Endothelial cell of umbilical vein (primary cell): ENCODE results near the gene APBB2. TPM values are rescaled to one million over a fixed set of nuclear protein-coding genes. Genes with fewer than 3 reads are reported as not detected.
A peak's percentile ranks its signal among the peaks of the same experiment; 100 is the strongest.

ENCODE experiments used
- BruUV-seq: library from RNA; stranded (reverse); fragments of 400-500 nt; replicated peaks from 2 replicates; lab custom pipeline; 2021; lab: Mats Ljungman, UMichigan
- CTCF ChIA-PET: fragments of 300-600, 350-600 bp; sonication (Branson Sonifier 250); formaldehyde crosslinking; loops from one replicate; lab custom pipeline; 2021; ENCODE audit warnings: antibody characterized with exemption, inconsistent platforms; lab: Charles Lee
- POLR2A ChIA-PET: fragments of 300-600, 350-600 bp; sonication (Branson Sonifier 250); formaldehyde crosslinking; loops from one replicate; lab custom pipeline; 2021; ENCODE audit warnings: antibody characterized with exemption, inconsistent platforms; lab: Charles Lee
- DNase-seq: peaks from one replicate; pipeline ENCODE4 v3.0.0-alpha.2; 2011; ENCODE audit warnings: low read depth, low spot score
- FAIRE-seq: peaks from 2 replicates; lab custom pipeline; 2011; peaks lifted over from hg19 to GRCh38; lab: Jason Lieb, UNC
- H2AFZ ChIP-seq: 2 replicates; pipeline ENCODE4 v1.6.0; 2012; ENCODE audit warnings: low read depth, low read length, control low read depth, inconsistent platforms
- H3K27ac ChIP-seq: 2 replicates; pipeline ENCODE4 v1.5.1; 2011; ENCODE audit warnings: low read depth, mild to moderate bottlenecking, control low read depth, low read length, moderate library complexity; ENCODE audit not compliant: insufficient read depth
- H3K27me3 ChIP-seq, 2 experiments: 2 replicates each; pipeline versions ENCODE4 v1.6.0 to v1.6.1; 2011; ENCODE audit warnings: low read length in 2 of 2, mixed read lengths in 1 of 2; ENCODE audit not compliant: control insufficient read depth in 2 of 2, insufficient read depth in 2 of 2
- H3K36me3 ChIP-seq, 2 experiments: 2 replicates in 1 of 2; 3 replicates in 1 of 2; pipeline ENCODE4 v1.5.1; 2011; ENCODE audit warnings: low read length in 2 of 2, mild to moderate bottlenecking in 1 of 2, moderate library complexity in 1 of 2; ENCODE audit not compliant: control insufficient read depth in 2 of 2, insufficient read depth in 2 of 2; ENCODE audit errors: extremely low read depth in 1 of 2
- H3K4me1 ChIP-seq: 3 replicates; pipeline ENCODE4 v1.5.1; 2011; ENCODE audit warnings: mild to moderate bottlenecking, low read length; ENCODE audit not compliant: control insufficient read depth, insufficient read depth; ENCODE audit errors: extremely low read depth
- H3K4me2 ChIP-seq: 2 replicates; pipeline ENCODE4 v1.6.1; 2011; ENCODE audit warnings: low read length, control low read depth, mixed read lengths; ENCODE audit not compliant: insufficient read depth
- H3K4me3 ChIP-seq, 3 experiments: fragments of 200-600 bp in 1 of 3; sonication (generic), shearing (Covaris generic) in 1 of 3; replicated peaks in 1 of 3; 2 replicates each; pipeline ENCODE4 v1.5.1; 2011 to 2016; ENCODE audit warnings: control low read depth in 3 of 3, low read length in 3 of 3, mild to moderate bottlenecking in 2 of 3, inconsistent platforms in 1 of 3, low read depth in 1 of 3, moderate library complexity in 1 of 3; ENCODE audit not compliant: insufficient read depth in 1 of 3
- H3K79me2 ChIP-seq: 2 replicates; pipeline ENCODE4 v1.6.0; 2012; ENCODE audit warnings: low read length, inconsistent platforms; ENCODE audit not compliant: control insufficient read depth, insufficient read depth
- H3K9ac ChIP-seq: replicated peaks from 2 replicates; pipeline ENCODE3; 2011; ENCODE audit warnings: low read length, control low read depth; ENCODE audit not compliant: insufficient read depth; ENCODE audit errors: extremely low read depth
- H3K9me1 ChIP-seq: replicated peaks from 3 replicates; pipeline ENCODE4 v1.6.0; 2011; ENCODE audit warnings: mild to moderate bottlenecking, low read length; ENCODE audit not compliant: control insufficient read depth, insufficient read depth; ENCODE audit errors: extremely low read depth
- H3K9me3 ChIP-seq: replicated peaks from 2 replicates; pipeline ENCODE4 v1.5.1; 2012; ENCODE audit warnings: low read length, inconsistent platforms; ENCODE audit not compliant: control insufficient read depth, insufficient read depth
- H4K20me1 ChIP-seq: replicated peaks from 2 replicates; pipeline ENCODE3; 2011; ENCODE audit warnings: mild to moderate bottlenecking, low read length; ENCODE audit not compliant: control insufficient read depth, insufficient read depth; ENCODE audit errors: extremely low read depth
- EZH2 ChIP-seq: IDR thresholded peaks from 2 replicates; pipeline ENCODE4 v1.6.1; 2012; ENCODE audit warnings: borderline replicate concordance, low read depth, mild to moderate bottlenecking, moderate library complexity, low read length, inconsistent platforms; ENCODE audit not compliant: severe bottlenecking
- FOS ChIP-seq: IDR thresholded peaks from 2 replicates; pipeline ENCODE4 v1.6.1; 2011; ENCODE audit warnings: mild to moderate bottlenecking, low read length, moderate library complexity, borderline replicate concordance; ENCODE audit not compliant: insufficient read depth
- GATA2 ChIP-seq: IDR thresholded peaks from 2 replicates; pipeline ENCODE4 v1.7.0; 2011; ENCODE audit warnings: low read depth, mild to moderate bottlenecking, moderate library complexity, mixed read lengths, low read length; ENCODE audit not compliant: insufficient read length, insufficient read depth
- JUN ChIP-seq: IDR thresholded peaks from 2 replicates; pipeline ENCODE4 v1.6.1; 2011; ENCODE audit warnings: borderline replicate concordance, low read depth; ENCODE audit not compliant: insufficient read length, insufficient read depth
- MYC ChIP-seq: IDR thresholded peaks from one replicate; pipeline ENCODE4 v1.6.1; 2011; ENCODE audit warnings: mild to moderate bottlenecking, low read depth, low read length
- POLR2A ChIP-seq: IDR thresholded peaks from 2 replicates; pipeline ENCODE4 v1.6.1; 2012; ENCODE audit warnings: low read depth, mild to moderate bottlenecking, control low read depth, low read length
- POLR2AphosphoS5 ChIP-seq: IDR thresholded peaks from 2 replicates; pipeline ENCODE4 v1.6.1; 2012; ENCODE audit warnings: low read depth, mild to moderate bottlenecking, control low read depth, low read length, moderate library complexity; ENCODE audit not compliant: insufficient read depth
- dilution Hi-C: fragments of 300-500 bp; cut with MboI; formaldehyde crosslinking; loops from one replicate; pipeline ENCODE4 v1.15.0; 2019; ENCODE audit warnings: low sequenced_read_pairs; ENCODE audit not compliant: extremely low pct_ligation_motif_present
- intact Hi-C: fragments of 100-400 bp; cut with micrococcal nuclease; formaldehyde crosslinking; loops from one replicate; pipeline ENCODE4 v1.10.0; 2022
- polyA plus RNA-seq, 4 experiments: library from polyadenylated mRNA; depleted of rRNA in 3 of 4; stranded (reverse) in 3 of 4; unstranded in 1 of 4; fragments of >200 nt; gene quantifications; 2 replicates each; pipeline versions ENCODE4 v1.2.1 to v1.2.3, GENCODE V29; 2011 to 2012; ENCODE audit warnings: missing spikeins in 1 of 4
- total RNA-seq: library from RNA; stranded (reverse); gene quantifications from 2 replicates; pipeline ENCODE4 v1.2.3, GENCODE V29; 2021
- TF ChIP-seq, protein P1 (sequence below), 2 donors: IDR thresholded peaks; 1 replicate in 1 of 2; 2 replicates in 1 of 2; pipeline ENCODE4 v1.5.1; 2011; ENCODE audit warnings: low read length in 2 of 2, mild to moderate bottlenecking in 2 of 2, moderate library complexity in 2 of 2, control low read depth in 1 of 2, inconsistent platforms in 1 of 2, low read depth in 1 of 2; ENCODE audit not compliant: insufficient read depth in 1 of 2; ENCODE audit errors: extremely low read depth in 1 of 2
- TF ChIP-seq, protein P2 (sequence below): IDR thresholded peaks from 2 replicates; pipeline ENCODE4 v1.6.1; 2011; ENCODE audit not compliant: insufficient read depth, insufficient read length

The APBB2 gene
- total and polyA plus RNA-seq, 2 donors (not counting 3 experiments of a cell fraction or from before 2014, with no cell fraction given): 79.8 to 124 TPM

GRCh38 chr4:41156574-41156973 is 57.8 kb downstream of the APBB2 start:
- POLR2A ChIA-PET: interaction anchor here (1.2 kb wide), 1 partner anchor 55 kb away, joined by 3 read pairs; no protein-coding TSS in a partner anchor
- Histone ChIP-seq H2AFZ (no peak overlapping the region), H3K79me2 (peaks cover 74% of the 10 kb centered on the region), H3K4me1 (peaks cover 70% of the 10 kb centered on the region), H3K9me3 (no peaks in the 10 kb centered on the region), H3K4me3 (no peak overlapping the region), H3K27me3 (no peaks in the 10 kb centered on the region), H3K27ac (peak overlapping the region; percentile 92), H3K9ac (peak overlapping the region; percentile 80), H3K36me3 (no peaks in the 10 kb centered on the region), H4K20me1 (no peaks in the 10 kb centered on the region), H3K4me2 (peak overlapping the region; percentile 82), H3K9me1 (no peaks in the 10 kb centered on the region)
- no TSS peak for BruUV-seq
- CTCF ChIA-PET: interaction anchor here (0.7 to 4.0 kb wide), 8 partner anchors 24 to 232 kb away, joined by 3 to 21 read pairs (median 4); partner anchors contain the start of gene APBB2
- TF ChIP-seq JUN: peak; percentile 67
- TF ChIP-seq GATA2: peak; percentile 99
- TF ChIP-seq, protein P1, sequence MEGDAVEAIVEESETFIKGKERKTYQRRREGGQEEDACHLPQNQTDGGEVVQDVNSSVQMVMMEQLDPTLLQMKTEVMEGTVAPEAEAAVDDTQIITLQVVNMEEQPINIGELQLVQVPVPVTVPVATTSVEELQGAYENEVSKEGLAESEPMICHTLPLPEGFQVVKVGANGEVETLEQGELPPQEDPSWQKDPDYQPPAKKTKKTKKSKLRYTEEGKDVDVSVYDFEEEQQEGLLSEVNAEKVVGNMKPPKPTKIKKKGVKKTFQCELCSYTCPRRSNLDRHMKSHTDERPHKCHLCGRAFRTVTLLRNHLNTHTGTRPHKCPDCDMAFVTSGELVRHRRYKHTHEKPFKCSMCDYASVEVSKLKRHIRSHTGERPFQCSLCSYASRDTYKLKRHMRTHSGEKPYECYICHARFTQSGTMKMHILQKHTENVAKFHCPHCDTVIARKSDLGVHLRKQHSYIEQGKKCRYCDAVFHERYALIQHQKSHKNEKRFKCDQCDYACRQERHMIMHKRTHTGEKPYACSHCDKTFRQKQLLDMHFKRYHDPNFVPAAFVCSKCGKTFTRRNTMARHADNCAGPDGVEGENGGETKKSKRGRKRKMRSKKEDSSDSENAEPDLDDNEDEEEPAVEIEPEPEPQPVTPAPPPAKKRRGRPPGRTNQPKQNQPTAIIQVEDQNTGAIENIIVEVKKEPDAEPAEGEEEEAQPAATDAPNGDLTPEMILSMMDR (IDR thresholded peaks at IDR 0.05; ENCODE audit: extremely low read depth in 1 of 2, insufficient read depth in 1 of 2, low read depth in 1 of 2, low read length in 2 of 2): no peak
- TF ChIP-seq POLR2A: no peak
- TF ChIP-seq MYC: no peak
- TF ChIP-seq, protein P2, sequence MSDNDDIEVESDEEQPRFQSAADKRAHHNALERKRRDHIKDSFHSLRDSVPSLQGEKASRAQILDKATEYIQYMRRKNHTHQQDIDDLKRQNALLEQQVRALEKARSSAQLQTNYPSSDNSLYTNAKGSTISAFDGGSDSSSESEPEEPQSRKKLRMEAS: no peak
- no peak for TF ChIP-seq EZH2
- TF ChIP-seq POLR2AphosphoS5: peak; percentile 84
- TF ChIP-seq FOS: peak; percentile 96
- FAIRE-seq (peak; percentile 73), DNase-seq (peak; percentile 87)
- intact Hi-C loops: loop anchor here (1.0 kb wide), 2 partner anchors 180 to 369 kb away; no protein-coding TSS in a partner anchor
- dilution Hi-C loops: no loop called here
